Vagina (tissue), 2 donors: ENCODE measurements around the gene GLI3.

Experiments used
- POLR2A ChIP-seq, 2 donors: fragments of 450-650 bp; IDR thresholded peaks; one replicate each; pipeline ENCODE4 v1.6.1; 2017; ENCODE audit warnings: antibody characterized with exemption in 2 of 2, mild to moderate bottlenecking in 2 of 2, moderate library complexity in 2 of 2
- POLR2AphosphoS5 ChIP-seq, 2 donors: sonication (generic); formaldehyde crosslinking; IDR thresholded peaks; one replicate each; pipeline ENCODE4 v1.9.0; 2017; ENCODE audit warnings: antibody characterized with exemption in 2 of 2, mild to moderate bottlenecking in 2 of 2, low read depth in 1 of 2; ENCODE audit not compliant: insufficient read depth in 1 of 2
- TF ChIP-seq, protein P1 (sequence below), 3 experiments: fragments of 450-650 bp in 2 of 3; fragments of 200-600 bp in 1 of 3; sonication (generic) in 1 of 3; IDR thresholded peaks; one replicate each; pipeline ENCODE4 v1.5.1; 2017 to 2019; ENCODE audit warnings: antibody characterized with exemption in 3 of 3, mild to moderate bottlenecking in 2 of 3, moderate library complexity in 2 of 3

DNA sequence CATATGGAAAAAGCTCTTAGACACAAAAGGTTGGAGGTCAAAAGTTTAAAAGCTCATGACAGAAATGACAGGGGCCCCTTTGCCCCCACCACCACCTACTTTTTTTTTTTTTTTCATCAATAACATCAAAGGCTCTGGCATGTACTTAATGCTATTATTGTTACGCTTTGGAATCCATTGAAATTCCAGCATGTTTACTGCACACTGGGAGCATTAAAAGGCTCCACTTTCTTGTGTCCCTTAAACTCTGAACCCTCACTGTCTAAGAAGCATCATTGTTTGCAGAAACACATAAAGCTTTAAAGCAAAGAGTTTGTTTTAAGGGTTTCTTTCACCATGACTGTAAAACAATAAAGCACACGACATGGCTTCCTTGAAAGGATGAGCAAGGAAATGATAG lies 149.4 kb downstream of the GLI3 start:
- TF ChIP-seq POLR2A (IDR thresholded peaks at IDR 0.05) (no peak), POLR2AphosphoS5 (IDR thresholded peaks at IDR 0.05; ENCODE audit: insufficient read depth in 1 of 2, low read depth in 1 of 2) (no peak)
- TF ChIP-seq, protein P1, sequence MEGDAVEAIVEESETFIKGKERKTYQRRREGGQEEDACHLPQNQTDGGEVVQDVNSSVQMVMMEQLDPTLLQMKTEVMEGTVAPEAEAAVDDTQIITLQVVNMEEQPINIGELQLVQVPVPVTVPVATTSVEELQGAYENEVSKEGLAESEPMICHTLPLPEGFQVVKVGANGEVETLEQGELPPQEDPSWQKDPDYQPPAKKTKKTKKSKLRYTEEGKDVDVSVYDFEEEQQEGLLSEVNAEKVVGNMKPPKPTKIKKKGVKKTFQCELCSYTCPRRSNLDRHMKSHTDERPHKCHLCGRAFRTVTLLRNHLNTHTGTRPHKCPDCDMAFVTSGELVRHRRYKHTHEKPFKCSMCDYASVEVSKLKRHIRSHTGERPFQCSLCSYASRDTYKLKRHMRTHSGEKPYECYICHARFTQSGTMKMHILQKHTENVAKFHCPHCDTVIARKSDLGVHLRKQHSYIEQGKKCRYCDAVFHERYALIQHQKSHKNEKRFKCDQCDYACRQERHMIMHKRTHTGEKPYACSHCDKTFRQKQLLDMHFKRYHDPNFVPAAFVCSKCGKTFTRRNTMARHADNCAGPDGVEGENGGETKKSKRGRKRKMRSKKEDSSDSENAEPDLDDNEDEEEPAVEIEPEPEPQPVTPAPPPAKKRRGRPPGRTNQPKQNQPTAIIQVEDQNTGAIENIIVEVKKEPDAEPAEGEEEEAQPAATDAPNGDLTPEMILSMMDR (IDR thresholded peaks at IDR 0.05), result no peak
